NOMO-1 treated with DMSO at 0.1 percent for 48 hours (cell line): ENCODE measurements around the gene METTL27.
"Not testable (repeated sequence)": the region's sequence is repeated elsewhere in the genome, so short reads cannot be mapped to it uniquely, and the experiment has no call there.

ENCODE experiments used
- DNase-seq: peaks from one replicate; lab custom pipeline; 2025; ENCODE audit not compliant: unreplicated experiment; lab: John Stamatoyannopoulos, UW

METTL27 gene

GRCh38 chr7:73839290-73839689 lies 3.0 kb downstream of the METTL27 start:
- DNase-seq, result no peak

DNA sequence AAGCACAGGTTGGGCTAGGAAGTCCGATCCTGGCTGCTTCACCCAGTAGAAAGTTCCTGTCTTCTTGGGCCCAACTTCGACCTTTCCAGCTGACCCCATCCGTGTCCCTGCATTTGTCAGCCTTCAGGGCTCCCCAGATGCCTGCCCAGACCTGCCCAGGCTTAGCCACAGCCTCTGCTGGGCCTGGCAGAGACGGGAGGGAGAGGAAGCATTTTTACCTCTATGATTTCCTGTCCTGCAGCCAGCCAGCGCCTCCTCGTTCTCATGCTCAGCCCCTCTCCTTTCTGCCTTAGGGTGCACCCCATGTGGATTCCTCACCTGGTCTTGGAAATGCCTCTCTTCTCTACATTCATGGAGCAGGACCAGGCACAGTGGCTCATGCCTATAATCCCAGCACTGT lies 3.7 kb downstream of the METTL27 start:
- no peak for DNase-seq

- not testable (repeated sequence) for DNase-seq
Measured at GRCh38 chr7:73837167-73837566, 5.1 kb downstream of the METTL27 start.

DNA sequence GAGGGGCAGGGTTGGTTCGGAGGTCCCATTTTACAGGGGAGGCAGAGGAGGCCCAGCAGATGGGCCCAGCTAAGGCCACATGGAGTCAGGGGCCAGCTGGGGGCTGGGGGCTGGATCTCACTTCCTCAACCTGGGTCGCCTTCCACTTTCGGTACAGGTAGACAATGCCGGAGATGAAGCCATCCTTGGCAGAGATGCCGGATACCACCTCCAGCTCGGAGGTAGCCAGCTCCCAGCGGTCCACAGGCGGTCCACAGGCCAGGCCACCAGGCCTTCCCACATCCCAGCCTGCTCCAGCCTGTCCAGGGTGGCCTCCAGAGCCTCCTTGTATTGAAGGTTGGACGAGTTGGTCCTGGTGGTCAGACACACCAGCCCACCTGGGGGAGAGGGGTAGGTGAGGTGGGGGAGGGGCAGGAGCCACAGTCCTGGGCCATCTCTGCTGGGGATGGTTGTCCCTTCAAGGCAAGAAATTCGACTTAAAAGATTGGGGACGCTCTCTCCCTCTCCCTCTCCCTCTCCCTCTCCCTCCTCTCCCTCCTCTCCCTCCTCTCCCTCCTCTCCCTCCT lies 7.6 kb downstream of the METTL27 start:
- no peak for DNase-seq

DNA sequence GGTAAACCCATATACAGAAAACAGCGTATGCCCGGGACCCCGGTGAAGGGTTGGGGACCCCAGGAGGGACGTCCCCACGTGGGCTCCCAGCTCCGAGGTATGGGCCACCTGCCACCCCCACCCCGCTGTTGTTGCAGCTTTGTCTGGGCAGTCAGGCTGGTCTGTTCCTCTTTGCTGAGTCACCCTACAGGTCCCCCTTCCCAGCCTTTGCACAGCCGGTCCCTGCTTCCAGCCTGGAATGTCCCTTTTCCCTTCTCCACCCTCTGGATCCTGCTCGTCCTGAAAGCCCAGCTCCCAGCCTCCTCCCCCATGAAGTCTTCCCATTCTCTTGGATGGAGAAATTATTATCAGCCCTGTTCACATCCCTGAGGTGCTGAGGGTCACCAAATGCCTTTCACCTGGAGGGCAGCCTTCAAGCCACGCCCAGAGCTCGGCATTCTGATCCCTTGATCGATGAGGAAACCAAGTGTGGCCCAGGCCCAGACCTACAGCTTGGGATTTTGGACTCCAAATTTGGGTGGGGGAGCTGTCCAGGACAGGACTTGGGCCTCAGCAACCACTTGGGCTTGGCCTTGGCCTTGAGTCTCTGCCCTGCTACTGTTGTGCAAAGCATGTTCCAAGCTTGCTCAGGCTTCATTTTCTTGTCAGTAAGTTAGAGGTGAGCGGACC lies 8.9 kb downstream of the METTL27 start:
- DNase-seq, result no peak

- DNase-seq, result no peak
Measured at GRCh38 chr7:73832806-73833205, 9.5 kb downstream of the METTL27 start.

DNA sequence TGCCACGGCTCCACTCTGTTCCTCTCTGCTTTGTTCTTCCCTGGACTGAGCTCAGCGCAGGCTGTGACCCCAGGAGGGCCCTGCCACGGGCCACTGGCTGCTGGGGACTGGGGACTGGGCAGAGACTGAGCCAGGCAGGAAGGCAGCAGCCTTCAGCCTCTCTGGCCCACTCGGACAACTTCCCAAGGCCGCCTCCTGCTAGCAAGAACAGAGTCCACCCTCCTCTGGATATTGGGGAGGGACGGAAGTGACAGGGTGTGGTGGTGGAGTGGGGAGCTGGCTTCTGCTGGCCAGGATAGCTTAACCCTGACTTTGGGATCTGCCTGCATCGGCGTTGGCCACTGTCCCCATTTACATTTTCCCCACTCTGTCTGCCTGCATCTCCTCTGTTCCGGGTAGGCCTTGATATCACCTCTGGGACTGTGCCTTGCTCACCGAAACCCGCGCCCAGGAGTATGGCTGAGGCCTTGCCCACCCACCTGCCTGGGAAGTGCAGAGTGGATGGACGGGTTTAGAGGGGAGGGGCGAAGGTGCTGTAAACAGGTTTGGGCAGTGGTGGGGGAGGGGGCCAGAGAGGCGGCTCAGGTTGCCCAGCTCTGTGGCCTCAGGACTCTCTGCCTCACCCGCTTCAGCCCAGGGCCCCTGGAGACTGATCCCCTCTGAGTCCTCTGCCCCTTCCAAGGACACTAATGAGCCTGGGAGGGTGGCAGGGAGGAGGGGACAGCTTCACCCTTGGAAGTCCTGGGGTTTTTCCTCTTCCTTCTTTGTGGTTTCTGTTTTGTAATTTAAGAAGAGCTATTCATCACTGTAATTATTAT lies 10.3 kb downstream of the METTL27 start:
- peak; percentile 33 for DNase-seq

DNA sequence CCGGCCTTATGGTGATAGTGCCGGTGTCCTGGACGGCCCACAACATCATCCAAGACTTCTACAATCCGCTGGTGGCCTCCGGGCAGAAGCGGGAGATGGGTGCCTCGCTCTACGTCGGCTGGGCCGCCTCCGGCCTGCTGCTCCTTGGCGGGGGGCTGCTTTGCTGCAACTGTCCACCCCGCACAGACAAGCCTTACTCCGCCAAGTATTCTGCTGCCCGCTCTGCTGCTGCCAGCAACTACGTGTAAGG lies 10.8 kb downstream of the METTL27 start:
- no peak for DNase-seq

- no peak for DNase-seq
Measured at GRCh38 chr7:73830681-73831583, 11.4 kb downstream of the METTL27 start, which contains the start of gene CLDN4. Gene CLDN4, plus strand, starts transcription at chr7:73830996. Its CDS starts 206 bp downstream, at chr7:73831202.

DNA sequence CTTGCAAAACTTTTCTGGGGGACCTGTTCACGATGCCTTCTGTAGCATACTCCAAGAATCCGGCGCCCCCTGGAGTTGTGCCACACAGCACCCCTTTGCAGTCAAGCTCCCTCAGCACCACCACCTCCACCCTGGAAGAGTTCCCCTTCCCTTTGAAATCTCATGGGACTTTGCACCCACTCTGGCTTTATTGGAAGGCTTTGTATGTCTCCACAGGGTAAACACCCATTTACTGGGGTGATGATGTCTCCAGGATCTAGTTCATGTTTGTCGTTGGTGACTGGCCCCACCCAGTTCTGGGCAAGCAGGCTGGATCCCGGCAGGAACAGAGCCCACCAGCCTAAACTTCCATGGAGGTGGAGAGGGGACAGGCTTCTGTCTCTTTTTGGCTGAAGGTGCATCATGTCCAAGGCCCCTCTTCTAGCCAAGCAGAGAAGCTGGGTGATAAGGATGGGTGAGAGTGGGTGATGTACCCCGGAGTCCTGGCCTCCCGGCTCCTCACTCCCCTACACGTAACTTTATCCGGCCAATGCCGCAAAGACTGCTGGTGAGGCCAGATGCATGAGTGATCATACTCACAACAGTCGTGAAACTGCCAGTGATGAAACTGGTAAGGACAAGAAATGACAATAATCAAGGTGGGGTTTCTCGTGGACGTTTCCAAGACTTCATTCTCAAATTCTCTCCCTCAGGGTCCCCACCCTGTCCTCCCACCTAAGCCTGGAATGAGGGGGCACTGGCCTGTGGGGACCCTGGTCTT lies 12.2 kb downstream of the METTL27 start:
- no peak for DNase-seq

- no peak for DNase-seq
Measured at GRCh38 chr7:73829505-73829904, 12.8 kb downstream of the METTL27 start.

DNA sequence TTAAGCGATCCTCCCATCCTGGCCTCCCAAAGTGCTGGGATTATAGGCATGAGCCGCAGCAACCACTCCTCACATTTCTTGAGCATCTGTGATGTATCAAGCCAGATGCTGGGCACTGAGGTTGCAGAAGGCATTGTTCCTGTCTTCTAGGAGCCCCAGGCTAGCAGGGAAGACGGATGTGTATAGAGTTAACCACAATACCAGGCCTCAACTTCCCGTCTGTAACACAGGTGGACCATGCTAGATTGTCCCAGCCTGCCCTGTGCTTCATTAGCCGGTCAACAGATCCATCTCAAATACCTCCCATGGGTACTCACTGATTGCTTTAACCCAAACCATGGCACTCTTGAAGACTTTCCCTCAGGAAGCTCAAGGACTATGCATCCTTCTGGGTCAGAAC lies 13.3 kb downstream of the METTL27 start:
- DNase-seq, result no peak

DNA sequence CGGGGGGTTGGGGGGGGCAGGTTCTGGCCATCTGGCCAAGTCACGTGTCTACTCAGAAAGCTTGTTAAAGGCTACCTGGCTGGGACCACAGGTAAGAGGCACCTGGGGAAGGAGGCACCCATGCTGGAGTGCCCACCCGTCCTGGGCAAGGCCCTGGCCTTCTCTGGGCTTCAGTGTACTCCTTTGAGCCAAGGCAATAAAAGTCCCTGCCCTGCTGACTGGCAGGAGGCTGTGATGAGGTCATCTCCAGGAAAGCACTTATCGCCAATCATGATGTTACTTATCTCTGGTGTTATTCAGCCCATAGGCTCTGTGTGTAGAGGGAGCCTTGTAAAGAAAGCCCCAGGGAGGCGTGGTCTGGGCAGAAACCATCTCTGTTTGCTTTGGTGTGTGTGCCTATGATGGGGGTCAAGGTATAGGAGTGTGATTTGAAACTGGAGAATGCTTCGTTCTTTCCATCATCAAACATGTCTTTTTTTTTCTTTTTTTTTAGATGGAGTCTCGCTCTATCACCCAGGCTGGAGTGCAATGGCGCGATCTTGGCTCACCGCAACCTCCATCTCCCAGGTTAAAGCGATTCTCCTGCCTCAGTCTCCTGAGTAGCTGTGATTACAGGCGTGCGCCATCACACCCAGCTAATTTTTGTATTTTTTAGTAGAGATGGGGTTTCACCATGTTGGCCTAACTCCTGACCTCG lies 14.1 kb downstream of the METTL27 start:
- DNase-seq, result peak; percentile 48

- no peak for DNase-seq
Measured at GRCh38 chr7:73827567-73828106, 14.7 kb downstream of the METTL27 start.

DNA sequence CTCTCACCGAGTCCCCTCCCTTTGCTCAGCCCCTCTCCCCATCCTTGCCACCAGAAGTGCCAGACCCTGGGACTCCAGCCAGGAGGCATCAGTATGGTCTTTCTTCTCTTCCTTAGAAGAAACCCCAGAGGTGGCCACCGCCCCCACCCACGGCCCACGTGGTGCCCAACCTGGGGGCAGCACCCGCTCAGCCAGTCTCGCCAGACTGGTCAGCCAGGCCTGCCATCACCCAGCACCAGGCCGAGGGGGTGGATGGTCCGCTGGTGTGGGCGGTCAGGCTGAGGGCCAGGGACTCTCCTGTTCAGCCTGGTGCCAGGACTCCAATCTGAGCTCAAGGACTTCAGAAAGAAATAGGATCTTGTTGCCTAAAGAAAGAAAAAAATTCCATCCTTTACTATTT lies 17.3 kb downstream of the METTL27 start:
- DNase-seq, result no peak

- DNase-seq, result no peak
Measured at GRCh38 chr7:73823873-73824592, 18.3 kb downstream of the METTL27 start.

GRCh38 chr7:73823257-73823656 lies 19.1 kb downstream of the METTL27 start:
- no peak for DNase-seq

- DNase-seq, result no peak
Measured at GRCh38 chr7:73822319-73823173, 19.8 kb downstream of the METTL27 start.
